Upper lobe of left lung (tissue), 6 donors: ENCODE measurements around the gene TRIM66. TPM values are rescaled to one million over a fixed set of nuclear protein-coding genes. Genes with fewer than 3 reads are reported as not detected.
A peak's percentile ranks its signal among the peaks of the same experiment; 100 is the strongest.

Experiments
- ATAC-seq, 2 donors: fragments of 200-7000 bp; cut with Tn5 transposase; one replicate each; pipeline ENCODE4 v1.9.1; 2022; ENCODE audit warnings: mild to moderate bottlenecking in 2 of 2, moderate library complexity in 2 of 2; ENCODE audit not compliant: low FRiP score in 2 of 2
- DNase-seq, 2 donors: peaks; one replicate each; pipeline ENCODE4 v3.0.0-alpha.2; 2019 to 2020
- H3K27ac ChIP-seq, 4 donors: fragments of 200-600 bp; sonication (generic); one replicate each; pipeline ENCODE4 v1.5.1; 2016 to 2019
- H3K27me3 ChIP-seq, 4 donors: fragments of 200-600 bp; sonication (generic); one replicate each; pipeline ENCODE4 v1.5.1; 2017 to 2019
- H3K36me3 ChIP-seq, 4 donors: fragments of 200-600 bp; sonication (generic); one replicate each; pipeline ENCODE4 v1.5.1; 2016 to 2019
- H3K4me1 ChIP-seq, 4 donors: fragments of 200-600 bp; sonication (generic); one replicate each; pipeline ENCODE4 v1.5.1; 2018 to 2019
- H3K4me3 ChIP-seq, 4 donors: fragments of 200-600 bp; sonication (generic); one replicate each; pipeline ENCODE4 v1.5.1; 2017 to 2019; ENCODE audit warnings: mild to moderate bottlenecking in 2 of 4, moderate library complexity in 1 of 4
- H3K9me3 ChIP-seq, 4 donors: fragments of 200-600 bp; sonication (generic); one replicate each; pipeline ENCODE4 v1.5.1; 2018 to 2019
- CTCF ChIP-seq, 6 experiments: fragments of 450-650 bp in 4 of 6; fragments of 200-600 bp in 2 of 6; sonication (generic) in 2 of 6; IDR thresholded peaks; one replicate each; pipeline ENCODE4 v1.5.1; 2016 to 2019; ENCODE audit warnings: antibody characterized with exemption in 6 of 6
- EP300 ChIP-seq, 4 donors: sonication (generic); formaldehyde crosslinking; IDR thresholded peaks; one replicate each; pipeline ENCODE4 v1.5.1; 2017; ENCODE audit warnings: antibody characterized with exemption in 4 of 4, control low read depth in 2 of 4
- POLR2A ChIP-seq, 4 donors: fragments of 450-650 bp; IDR thresholded peaks; one replicate each; pipeline ENCODE4 v1.5.1; 2016 to 2017; ENCODE audit warnings: antibody characterized with exemption in 4 of 4, mild to moderate bottlenecking in 2 of 4
- POLR2AphosphoS5 ChIP-seq, 2 donors: sonication (generic); formaldehyde crosslinking; IDR thresholded peaks; one replicate each; pipeline ENCODE4 v1.5.1; 2017; ENCODE audit warnings: antibody characterized with exemption in 2 of 2
- WGBS, 2 donors: methylation state at CpG; one replicate each; pipeline ENCODE4 v1.1.5; 2017 to 2018; 5-methylcytosine and 5-hydroxymethylcytosine counted together
- total RNA-seq, 6 donors: library from RNA; depleted of rRNA in 4 of 6; stranded (reverse); fragments of >200 nt in 4 of 6; gene quantifications; one replicate each; pipeline versions ENCODE4 v1.1.0 to v1.2.1, GENCODE V29; 2016 to 2021
- donor health status: DM: no; HTN: no; CAD: no; lungs with moderate emphysema.
- donor health status: DM: no; HTN: yes; CAD: no; lungs with severe emphysema.

The TRIM66 gene
- total RNA-seq, 6 donors from 2014 or later = 4.9 to 126 (median 11.2) TPM

GRCh38 chr11:8610532-8611116 is 71.8 kb downstream of the TRIM66 start:
- ATAC-seq = no peak
- no peaks in the 10 kb centered on the region for H3K36me3 ChIP-seq
- no peak for DNase-seq
- peaks cover 0 to 2% (median 0%) of the 10 kb centered on the region in 4 donors for H3K4me1 ChIP-seq
- TF ChIP-seq EP300 (IDR thresholded peaks at IDR 0.05) = no peak
- no peak for TF ChIP-seq POLR2AphosphoS5 (IDR thresholded peaks at IDR 0.05)
- TF ChIP-seq CTCF (IDR thresholded peaks at IDR 0.05) = no peak
- no peak for TF ChIP-seq POLR2A (IDR thresholded peaks at IDR 0.05)
- no peak overlapping the region for H3K27ac ChIP-seq
- WGBS, 2 donors = 46 to 66% methylated on average over 7 of the region's 7 CpGs
- no peak overlapping the region for H3K4me3 ChIP-seq
- no peaks in the 10 kb centered on the region for H3K9me3 ChIP-seq
- H3K27me3 ChIP-seq = no peaks in the 10 kb centered on the region

- Histone ChIP-seq H3K27me3 (no peaks in the 10 kb centered on the region), H3K4me1 (peaks cover 0 to 8% (median 4%) of the 10 kb centered on the region in 4 donors), H3K4me3 (no peak overlapping the region), H3K36me3 (no peaks in the 10 kb centered on the region), H3K27ac (no peak overlapping the region), H3K9me3 (no peaks in the 10 kb centered on the region)
- TF ChIP-seq CTCF (IDR thresholded peaks at IDR 0.05) = no peak
- no peak for TF ChIP-seq EP300 (IDR thresholded peaks at IDR 0.05)
- no peak for TF ChIP-seq POLR2A (IDR thresholded peaks at IDR 0.05)
- no peak for TF ChIP-seq POLR2AphosphoS5 (IDR thresholded peaks at IDR 0.05)
- 84 to 90% methylated on average over 1 of the region's 1 CpG for WGBS, 2 donors
- no peak for ATAC-seq
- peak in 1 of 2 donors; percentile 40 for DNase-seq
These were observed 73.8 kb downstream of the TRIM66 start for GRCh38 chr11:8608652-8609051.

GRCh38 chr11:8605971-8606563 is 76.4 kb downstream of the TRIM66 start:
- no peak for ATAC-seq
- Histone ChIP-seq H3K4me1 (peaks cover 0 to 8% (median 3%) of the 10 kb centered on the region in 4 donors), H3K27ac (no peak overlapping the region), H3K9me3 (no peaks in the 10 kb centered on the region), H3K36me3 (no peaks in the 10 kb centered on the region), H3K27me3 (no peaks in the 10 kb centered on the region), H3K4me3 (no peak overlapping the region)
- DNase-seq = no peak
- TF ChIP-seq POLR2AphosphoS5 (IDR thresholded peaks at IDR 0.05) = no peak
- no peak for TF ChIP-seq EP300 (IDR thresholded peaks at IDR 0.05)
- WGBS, 2 donors = 90 to 96% methylated on average over 1 of the region's 1 CpG

GRCh38 chr11:8604078-8604723 is 78.3 kb downstream of the TRIM66 start:
- Histone ChIP-seq H3K9me3 (no peaks in the 10 kb centered on the region), H3K27ac (peak overlapping the region in 2 of 4 donors; percentile 17 to 28), H3K4me1 (peaks cover 0 to 8% (median 3%) of the 10 kb centered on the region in 4 donors), H3K36me3 (no peaks in the 10 kb centered on the region), H3K4me3 (no peak overlapping the region), H3K27me3 (no peaks in the 10 kb centered on the region)
- ATAC-seq = peak; percentile 90 to 93
- DNase-seq = peak; percentile 64 to 68
- WGBS, 2 donors = 21 to 31% methylated on average over 8 to 9 of the region's 9 CpGs
- TF ChIP-seq POLR2A (IDR thresholded peaks at IDR 0.05) (no peak), EP300 (IDR thresholded peaks at IDR 0.05) (peak in 1 of 4 donors; percentile 73), POLR2AphosphoS5 (IDR thresholded peaks at IDR 0.05) (peak in 1 of 2 donors; percentile 84), CTCF (IDR thresholded peaks at IDR 0.05) (peak; percentile 43 to 60 (median 56))

GRCh38 chr11:8603696-8604077 is 78.8 kb downstream of the TRIM66 start:
- Histone ChIP-seq H3K4me3 (no peak overlapping the region), H3K9me3 (no peaks in the 10 kb centered on the region), H3K27ac (peak overlapping the region in 1 of 4 donors; percentile 28), H3K4me1 (peaks cover 0 to 8% (median 3%) of the 10 kb centered on the region in 4 donors), H3K36me3 (no peaks in the 10 kb centered on the region), H3K27me3 (no peaks in the 10 kb centered on the region)
- TF ChIP-seq POLR2AphosphoS5 (IDR thresholded peaks at IDR 0.05) (no peak), CTCF (IDR thresholded peaks at IDR 0.05) (no peak), POLR2A (IDR thresholded peaks at IDR 0.05) (no peak), EP300 (IDR thresholded peaks at IDR 0.05) (no peak)
- WGBS, 2 donors = 79 to 86% methylated on average over 2 of the region's 2 CpGs
- ATAC-seq = peak in 1 of 2 donors; percentile 11
- no peak for DNase-seq
